ENCODE results near the gene CD24. TPM values are rescaled to one million over a fixed set of nuclear protein-coding genes. Genes with fewer than 3 reads are reported as not detected.
"Not testable (repeated sequence)": the region's sequence is repeated elsewhere in the genome, so short reads cannot be mapped to it uniquely, and the experiment has no call there.

Gene CD24
- 1,000 to 10,000 TPM in 2 of 4 donors, 100 to 1,000 TPM in 2; 856 to 1,146 (median 972) TPM for polyA plus RNA-seq (ENCODE audit: insufficient read length in 4 of 4)

GRCh38 chr6:106974336-106974998 lies at the start of gene CD24:
CD24 (minus strand) TSS chr6:106974729; CDS start chr6:106974646, 83 bp downstream.
- DNase-seq (ENCODE audit: low read depth in 4 of 4, low spot score in 2 of 4), result peak in 2 of 4 donors; percentile 43 to 46

- no peak for DNase-seq (ENCODE audit: low read depth in 4 of 4, low spot score in 2 of 4)
Measured at GRCh38 chr6:107021446-107022185, 47.1 kb upstream of the CD24 start.

GRCh38 chr6:107020239-107020638 lies 45.7 kb upstream of the CD24 start:
- DNase-seq (ENCODE audit: low read depth in 4 of 4, low spot score in 2 of 4), result no peak

GRCh38 chr6:107019628-107020027 lies 45.1 kb upstream of the CD24 start:
- not testable (repeated sequence) for DNase-seq (ENCODE audit: low read depth in 4 of 4, low spot score in 2 of 4)

- DNase-seq (ENCODE audit: low read depth in 4 of 4, low spot score in 2 of 4), result no peak
Measured at GRCh38 chr6:107019047-107019446, 44.5 kb upstream of the CD24 start.

- DNase-seq (ENCODE audit: low read depth in 4 of 4, low spot score in 2 of 4), result no peak
Measured at GRCh38 chr6:107009499-107009898, 35.0 kb upstream of the CD24 start.

GRCh38 chr6:106997392-106998158 lies 23.0 kb upstream of the CD24 start:
- DNase-seq (ENCODE audit: low read depth in 4 of 4, low spot score in 2 of 4), result peak in 2 of 4 donors; percentile 20 to 50

- no peak for DNase-seq (ENCODE audit: low read depth in 4 of 4, low spot score in 2 of 4)
Measured at GRCh38 chr6:106995640-106996039, 21.1 kb upstream of the CD24 start.

GRCh38 chr6:106989737-106990136 lies 15.2 kb upstream of the CD24 start:
- DNase-seq (ENCODE audit: low read depth in 4 of 4, low spot score in 2 of 4), result not testable (repeated sequence)

GRCh38 chr6:106988664-106989063 lies 14.1 kb upstream of the CD24 start:
- no peak for DNase-seq (ENCODE audit: low read depth in 4 of 4, low spot score in 2 of 4)

- no peak for DNase-seq (ENCODE audit: low read depth in 4 of 4, low spot score in 2 of 4)
Measured at GRCh38 chr6:106981926-106982325, 7.4 kb upstream of the CD24 start.

- no peak for DNase-seq (ENCODE audit: low read depth in 4 of 4, low spot score in 2 of 4)
Measured at GRCh38 chr6:106980926-106981325, 6.4 kb upstream of the CD24 start.

GRCh38 chr6:106979435-106979884 lies 4.9 kb upstream of the CD24 start:
- peak; percentile 29 to 78 (median 59) for DNase-seq (ENCODE audit: low read depth in 4 of 4, low spot score in 2 of 4)

GRCh38 chr6:106977246-106977645 lies 2.7 kb upstream of the CD24 start:
- no peak for DNase-seq (ENCODE audit: low read depth in 4 of 4, low spot score in 2 of 4)

- peak in 2 of 4 donors; percentile 15 to 28 for DNase-seq (ENCODE audit: low read depth in 4 of 4, low spot score in 2 of 4)
Measured at GRCh38 chr6:106976270-106976669, 1.7 kb upstream of the CD24 start.

GRCh38 chr6:106975738-106976064 lies 1.2 kb upstream of the CD24 start:
- DNase-seq (ENCODE audit: low read depth in 4 of 4, low spot score in 2 of 4), result peak in 2 of 4 donors; percentile 21 to 55

GRCh38 chr6:106974999-106975737 lies 639 bp upstream of the CD24 start:
- DNase-seq (ENCODE audit: low read depth in 4 of 4, low spot score in 2 of 4), result peak in 2 of 4 donors; percentile 25 to 27

- DNase-seq (ENCODE audit: low read depth in 4 of 4, low spot score in 2 of 4), result peak in 2 of 4 donors; percentile 28 to 39
Measured at GRCh38 chr6:106973836-106974335, 643 bp downstream of the CD24 start.

- peak in 2 of 4 donors; percentile 13 to 29 for DNase-seq (ENCODE audit: low read depth in 4 of 4, low spot score in 2 of 4)
Measured at GRCh38 chr6:106973018-106973835, 1.3 kb downstream of the CD24 start.
